Measurements from ENCODE around the gene PARVA. TPM values are rescaled to one million over a fixed set of nuclear protein-coding genes. Genes with fewer than 3 reads are reported as not detected.

PARVA gene
- total and polyA plus RNA-seq, 2 of the 4 experiments (the other 2 are of a cell fraction), result 65.2 to 80.2 TPM

GRCh38 chr11:12381875-12382274 lies 4.5 kb downstream of the PARVA start:
- WGBS, 2 experiments (ENCODE audit: extremely low coverage in 2 of 2, insufficient read length in 1 of 2), result 79% methylated on average over 4 of the region's 9 CpGs; no CpG with 5 or more reads in 1 of the 2 experiments
- H3K27me3 ChIP-seq (ENCODE audit: control insufficient read depth, insufficient read depth, low read length), result no peaks in the 10 kb centered on the region
- DNase-seq (no peak), ATAC-seq (ENCODE audit: low read depth) (no peak)
- peak overlapping the region; percentile 5 for H2BK5ac ChIP-seq (ENCODE audit: low read depth, low read length, poor library complexity, severe bottlenecking)
- no peak overlapping the region for H2BK15ac ChIP-seq (ENCODE audit: low read depth, low read length)
- TF ChIP-seq MAZ (IDR thresholded peaks at IDR 0.05; ENCODE audit: borderline replicate concordance, low read depth, low read length), result no peak
- no peak for TF ChIP-seq MAFK (IDR thresholded peaks at IDR 0.05; ENCODE audit: low read depth, low read length)
- TF ChIP-seq, protein P1, sequence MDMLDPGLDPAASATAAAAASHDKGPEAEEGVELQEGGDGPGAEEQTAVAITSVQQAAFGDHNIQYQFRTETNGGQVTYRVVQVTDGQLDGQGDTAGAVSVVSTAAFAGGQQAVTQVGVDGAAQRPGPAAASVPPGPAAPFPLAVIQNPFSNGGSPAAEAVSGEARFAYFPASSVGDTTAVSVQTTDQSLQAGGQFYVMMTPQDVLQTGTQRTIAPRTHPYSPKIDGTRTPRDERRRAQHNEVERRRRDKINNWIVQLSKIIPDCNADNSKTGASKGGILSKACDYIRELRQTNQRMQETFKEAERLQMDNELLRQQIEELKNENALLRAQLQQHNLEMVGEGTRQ (IDR thresholded peaks at IDR 0.05; ENCODE audit: low read depth, low read length), result no peak
- TF ChIP-seq RCOR1 (IDR thresholded peaks at IDR 0.05; ENCODE audit: insufficient replicate concordance, low read length), result no peak
- TF ChIP-seq NFE2L2 (IDR thresholded peaks at IDR 0.05; ENCODE audit: low read depth, low read length), result no peak
- TF ChIP-seq FOS (IDR thresholded peaks at IDR 0.05; ENCODE audit: low read depth, low read length), result no peak
- TF ChIP-seq POLR2A (IDR thresholded peaks at IDR 0.05; ENCODE audit: low read depth, low read length), result no peak
- no peak for TF ChIP-seq MXI1 (IDR thresholded peaks at IDR 0.05; ENCODE audit: borderline replicate concordance, low read depth, low read length)
- no peak for TF ChIP-seq SMC3 (IDR thresholded peaks at IDR 0.05; ENCODE audit: low read depth, low read length)
- TF ChIP-seq BHLHE40 (IDR thresholded peaks at IDR 0.05; ENCODE audit: low read depth, low read length), result no peak
- TF ChIP-seq CTCF (conservative IDR thresholded peaks at IDR 0.05; ENCODE audit: low read depth, low read length), result no peak
- TF ChIP-seq ELK1 (IDR thresholded peaks at IDR 0.05; ENCODE audit: borderline replicate concordance, low read depth, low read length), result no peak
- no peak for TF ChIP-seq CEBPB (IDR thresholded peaks at IDR 0.05; ENCODE audit: low read depth, low read length)
- TF ChIP-seq RFX5 (IDR thresholded peaks at IDR 0.05; ENCODE audit: low read depth, low read length), result no peak
- peak overlapping the region; percentile 9; the same call in 1 of the 2 replicates for H3K23ac ChIP-seq (ENCODE audit: low read depth, low read length)
- 0 out of 2 replicates have a peak overlapping the region, but pooled peaks have one; percentile 7 for H3K14ac ChIP-seq (replicated peaks; ENCODE audit: low read depth, low read length)
- H3K4me1 ChIP-seq (ENCODE audit: control insufficient read depth, insufficient read depth, low read length), result peaks cover 15% of the 10 kb centered on the region
- no peak overlapping the region for H2AFZ ChIP-seq (replicated peaks; ENCODE audit: low read length, poor library complexity)
- dilution Hi-C loops (cut with HindIII; ENCODE audit: low sequenced_read_pairs, unreplicated experiment) (no loop called here), in situ Hi-C loops (cut with MboI; ENCODE audit: low sequenced_read_pairs) (no loop called here), intact Hi-C loops (cut with micrococcal nuclease) (no loop called here)
- H4K91ac ChIP-seq (ENCODE audit: insufficient read depth, low read depth, low read length), result no peak overlapping the region
- no peak overlapping the region for H3K56ac ChIP-seq (ENCODE audit: extremely low read depth, insufficient read depth, low read length)
- no peak overlapping the region for H3K18ac ChIP-seq (ENCODE audit: low read depth, low read length)
- peaks cover 30% of the 10 kb centered on the region for H3K9me1 ChIP-seq (ENCODE audit: insufficient read depth, low read length)
- H3K27ac ChIP-seq (ENCODE audit: insufficient read depth, low read length), result no peak overlapping the region
- H3K79me1 ChIP-seq (ENCODE audit: low read depth in 1 of 2, low read length in 2 of 2), result peaks cover 18 to 82% of the 10 kb centered on the region in 2 experiments
- BruUV-seq (replicated peaks), result no TSS peak
- ChIA-PET POLR2A (ENCODE audit: unreplicated experiment) (no interaction called here), CTCF (no interaction called here)
- H3K9me3 ChIP-seq (ENCODE audit: control insufficient read depth, insufficient read depth, low read length), result no peaks in the 10 kb centered on the region
- H3K4me3 ChIP-seq (ENCODE audit: insufficient read depth, low read depth, low read length), result no peak overlapping the region
- H4K8ac ChIP-seq (ENCODE audit: low read depth in 2 of 2, low read length in 2 of 2), result 0 out of 4 replicates have a peak overlapping the region, but pooled peaks of 1 of the 2 experiments have one; percentile 9
- no peak overlapping the region for H3K4me2 ChIP-seq (ENCODE audit: low read depth, low read length)
- H2BK20ac ChIP-seq (ENCODE audit: low read depth, low read length), result no peak overlapping the region
- peaks cover 79% of the 10 kb centered on the region for H4K20me1 ChIP-seq (ENCODE audit: insufficient read depth, low read length)
- peaks cover 10% of the 10 kb centered on the region; the same call in 1 of the 2 replicates for H3K36me3 ChIP-seq (ENCODE audit: control insufficient read depth, insufficient read depth, low read length)
- H3K4ac ChIP-seq (ENCODE audit: low read depth, low read length), result no peak overlapping the region
- H2AK9ac ChIP-seq (replicated peaks; ENCODE audit: low read depth, low read length, poor library complexity), result no peak overlapping the region
- H4K5ac ChIP-seq (ENCODE audit: low read depth, low read length), result no peak overlapping the region
- no peak overlapping the region for H2BK120ac ChIP-seq (ENCODE audit: low read depth, low read length)
- no peak overlapping the region for H3K9ac ChIP-seq (ENCODE audit: low read depth, low read length)
- H2AK5ac ChIP-seq (ENCODE audit: low read depth, low read length), result no peak overlapping the region
